ENCODE measurements around the gene MS4A10.

DNA sequence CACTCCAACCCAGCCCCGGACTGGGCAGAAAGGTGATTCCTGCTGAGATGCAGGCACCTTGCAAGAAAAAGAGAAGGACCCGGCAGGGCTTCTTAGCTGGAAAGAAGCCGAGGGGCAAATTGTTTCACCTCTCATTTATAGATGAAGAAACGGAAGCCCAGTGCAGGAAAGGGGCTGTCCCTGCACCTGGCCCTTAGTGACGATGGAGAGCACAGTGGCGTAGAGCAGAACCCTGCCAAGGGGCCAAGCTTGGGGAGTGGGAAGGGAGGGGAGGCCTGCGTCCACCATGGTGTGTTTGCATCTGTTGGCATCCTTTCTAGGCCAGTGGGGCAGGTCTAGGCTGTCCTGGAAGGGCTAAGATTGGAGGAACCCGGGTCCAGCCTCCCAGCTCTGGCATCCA is 36.3 kb upstream of the MS4A10 start:
- TF ChIP-seq CTCF (conservative IDR thresholded peaks at IDR 0.05) (no peak), ZFX (IDR thresholded peaks at IDR 0.05) (no peak)

All from C4-2B (cell line).